Hepatocyte (in vitro differentiated cells): ENCODE data around the gene GPR179. TPM values are rescaled to one million over a fixed set of nuclear protein-coding genes. Genes with fewer than 3 reads are reported as not detected.

Source experiments
- DNase-seq: peaks from one replicate; pipeline ENCODE4 v3.0.0-alpha.2; 2016; ENCODE audit warnings: low spot score
- H2AFZ ChIP-seq: fragments of 200-600 bp; sonication (generic); 2 replicates; pipeline ENCODE4 v1.6.0; 2016; ENCODE audit warnings: antibody characterized with exemption, mild to moderate bottlenecking
- H3K27ac ChIP-seq: fragments of 200-600 bp; sonication (generic); 2 replicates; pipeline ENCODE4 v1.5.1; 2016; ENCODE audit warnings: mild to moderate bottlenecking
- H3K27me3 ChIP-seq: fragments of 200-600 bp; sonication (generic); 2 replicates; pipeline ENCODE4 v1.6.1; 2016
- H3K36me3 ChIP-seq: fragments of 200-600 bp; sonication (generic); replicated peaks from 2 replicates; pipeline ENCODE4 v1.5.1; 2016; ENCODE audit warnings: low read depth; ENCODE audit not compliant: insufficient read depth
- H3K4me1 ChIP-seq: fragments of 200-600 bp; sonication (generic); 2 replicates; pipeline ENCODE4 v1.5.1; 2016; ENCODE audit warnings: mild to moderate bottlenecking, moderate library complexity; ENCODE audit not compliant: insufficient read depth
- H3K4me2 ChIP-seq: fragments of 200-600 bp; sonication (generic); 2 replicates; pipeline ENCODE4 v1.6.0; 2016
- H3K4me3 ChIP-seq: fragments of 200-600 bp; sonication (generic); 2 replicates; pipeline ENCODE4 v1.5.1; 2016; ENCODE audit warnings: mild to moderate bottlenecking
- H3K79me2 ChIP-seq: fragments of 200-600 bp; sonication (generic); 2 replicates; pipeline ENCODE4 v1.6.0; 2017; ENCODE audit warnings: mild to moderate bottlenecking
- H3K9me2 ChIP-seq: fragments of 200-600 bp; sonication (generic); replicated peaks from 2 replicates; pipeline ENCODE4 v1.6.0; 2017; ENCODE audit warnings: mild to moderate bottlenecking; ENCODE audit not compliant: insufficient read depth
- H3K9me3 ChIP-seq: fragments of 200-600 bp; sonication (generic); 2 replicates; pipeline ENCODE4 v1.5.1; 2016; ENCODE audit warnings: low read depth, mild to moderate bottlenecking
- H4K20me1 ChIP-seq: fragments of 200-600 bp; sonication (generic); 2 replicates; pipeline ENCODE4 v1.6.0; 2016; ENCODE audit warnings: mild to moderate bottlenecking; ENCODE audit not compliant: insufficient read depth, poor library complexity, severe bottlenecking
- CTCF ChIP-seq: fragments of 200-600 bp; sonication (generic); IDR thresholded peaks from 2 replicates; pipeline ENCODE4 v1.5.1; 2016; ENCODE audit warnings: antibody characterized with exemption, mild to moderate bottlenecking; ENCODE audit not compliant: poor library complexity
- EZH2 ChIP-seq: fragments of 200-600 bp; sonication (generic); IDR thresholded peaks from 2 replicates; pipeline ENCODE4 v1.6.1; 2016; ENCODE audit warnings: antibody characterized with exemption, mild to moderate bottlenecking, borderline replicate concordance
- EZH2phosphoT487 ChIP-seq: fragments of 200-600 bp; sonication (generic); IDR thresholded peaks from one replicate; pipeline ENCODE4 v1.6.1; 2018; ENCODE audit warnings: antibody characterized with exemption, mild to moderate bottlenecking, low read depth, moderate library complexity; ENCODE audit not compliant: unreplicated experiment, severe bottlenecking
- WGBS: methylation state at CpG from one replicate; pipeline ENCODE4 v1.1.6; 2016; ENCODE audit warnings: low lambda C conversion rate; ENCODE audit errors: missing lambda C conversion rate; 5-methylcytosine and 5-hydroxymethylcytosine counted together
- polyA plus RNA-seq: library from polyadenylated mRNA; unstranded; fragments of >200 nt; fragmentation: Nextera tagmentation; extraction: Ambion mirVana; gene quantifications from 2 replicates; pipeline ENCODE4 v1.2.1, GENCODE V29; 2016
- total RNA-seq: library from RNA; depleted of rRNA; stranded (reverse); fragments of >200 nt; gene quantifications from 2 replicates; pipeline ENCODE4 v1.2.3, GENCODE V29; 2014

GPR179 gene
- total and polyA plus RNA-seq, 2 experiments from 2014 or later, result 0.03 to 0.19 TPM

GRCh38 chr17:38328620-38329019 is 15.1 kb downstream of the GPR179 start:
- Histone ChIP-seq H3K9me3 (no peaks in the 10 kb centered on the region), H3K4me1 (peaks cover 23% of the 10 kb centered on the region), H3K4me2 (no peak overlapping the region), H3K27me3 (no peaks in the 10 kb centered on the region), H3K4me3 (no peak overlapping the region), H3K9me2 (no peaks in the 10 kb centered on the region), H3K27ac (no peak overlapping the region), H3K36me3 (no peaks in the 10 kb centered on the region), H2AFZ (no peak overlapping the region), H3K79me2 (no peaks in the 10 kb centered on the region), H4K20me1 (no peaks in the 10 kb centered on the region)
- peak; percentile 1 for DNase-seq
- TF ChIP-seq EZH2 (no peak), CTCF (no peak)
- 95% methylated on average over 7 of the region's 7 CpGs for WGBS

- no peak overlapping the region for H3K4me3 ChIP-seq
- H3K27me3 ChIP-seq, result no peaks in the 10 kb centered on the region
- no peak overlapping the region for H3K4me2 ChIP-seq
- no peak for TF ChIP-seq EZH2phosphoT487
- TF ChIP-seq EZH2, result no peak
- no peak for TF ChIP-seq CTCF
- H3K36me3 ChIP-seq, result no peaks in the 10 kb centered on the region
- H3K9me3 ChIP-seq, result no peaks in the 10 kb centered on the region
- H3K4me1 ChIP-seq, result peaks cover 23% of the 10 kb centered on the region
- no peaks in the 10 kb centered on the region for H3K9me2 ChIP-seq
- no peaks in the 10 kb centered on the region for H4K20me1 ChIP-seq
- whole genome bisulfite sequencing, result 60% methylated on average over 1 of the region's 1 CpG
- DNase-seq, result peak; percentile 1
- H3K79me2 ChIP-seq, result no peaks in the 10 kb centered on the region
- no peak overlapping the region for H2AFZ ChIP-seq
- no peak overlapping the region for H3K27ac ChIP-seq
These were observed 15.8 kb downstream of the GPR179 start for GRCh38 chr17:38327936-38328335.

- DNase-seq, result peak; percentile 2
- H3K9me2 ChIP-seq, result no peaks in the 10 kb centered on the region
- no peak overlapping the region for H2AFZ ChIP-seq
- H3K4me1 ChIP-seq, result peaks cover 23% of the 10 kb centered on the region
- no peaks in the 10 kb centered on the region for H3K27me3 ChIP-seq
- no peaks in the 10 kb centered on the region for H4K20me1 ChIP-seq
- H3K36me3 ChIP-seq, result no peaks in the 10 kb centered on the region
- H3K4me2 ChIP-seq, result no peak overlapping the region
- H3K4me3 ChIP-seq, result no peak overlapping the region
- H3K9me3 ChIP-seq, result no peaks in the 10 kb centered on the region
- TF ChIP-seq CTCF, result no peak
- no peak for TF ChIP-seq EZH2
- TF ChIP-seq EZH2phosphoT487, result no peak
- no peak overlapping the region for H3K27ac ChIP-seq
- WGBS, result 93% methylated on average over 8 of the region's 8 CpGs
- no peaks in the 10 kb centered on the region for H3K79me2 ChIP-seq
These were observed 16.6 kb downstream of the GPR179 start for GRCh38 chr17:38326996-38327792.
